K562 (cell line): ENCODE results near the gene PRSS22. TPM values are rescaled to one million over a fixed set of nuclear protein-coding genes. Genes with fewer than 3 reads are reported as not detected.

Experiments used
- BRF1 ChIP-seq: IDR thresholded peaks from 3 replicates; pipeline ENCODE4 v1.6.1; 2011; ENCODE audit warnings: borderline replicate concordance, mild to moderate bottlenecking; ENCODE audit not compliant: insufficient read length; ENCODE audit errors: extremely low read depth
- CREM ChIP-seq: IDR thresholded peaks from 2 replicates; pipeline ENCODE4 v1.6.1; 2014; ENCODE audit warnings: antibody characterized with exemption, low read depth
- DDX20 ChIP-seq: fragments of 450-650 bp; IDR thresholded peaks from 2 replicates; pipeline ENCODE4 v1.6.1; 2016; ENCODE audit warnings: missing genetic modification characterization, low read depth, mild to moderate bottlenecking, missing compliant biosample characterization, moderate library complexity
- HEY1 ChIP-seq: fragments of 250-450 bp; sonication (Bioruptor Pico); IDR thresholded peaks from 2 replicates; pipeline ENCODE4 v1.5.0; 2020; ENCODE audit warnings: mild to moderate bottlenecking, moderate library complexity, borderline replicate concordance
- HOXB6 ChIP-seq: fragments of 250-450 bp; sonication (Bioruptor Pico); IDR thresholded peaks from 2 replicates; pipeline ENCODE4 v1.5.1; 2022; ENCODE audit warnings: mild to moderate bottlenecking, borderline replicate concordance
- KLF1 ChIP-seq: fragments of 450-650 bp; IDR thresholded peaks from 2 replicates; pipeline ENCODE4 v1.6.1; 2016; ENCODE audit warnings: missing genetic modification characterization, missing compliant biosample characterization
- PHB2 ChIP-seq: fragments of 450-650 bp; IDR thresholded peaks from 2 replicates; pipeline ENCODE4 v1.6.1; 2017; ENCODE audit warnings: low read depth
- PHTF2 ChIP-seq: fragments of 250-450 bp; sonication (Bioruptor Pico); IDR thresholded peaks from 2 replicates; pipeline ENCODE4 v1.5.0; 2021; ENCODE audit warnings: mild to moderate bottlenecking
- SETDB1 ChIP-seq: IDR thresholded peaks from one replicate; pipeline ENCODE4 v1.6.1; 2012; ENCODE audit warnings: low read length, control low read depth, inconsistent platforms
- SIRT6 ChIP-seq: IDR thresholded peaks from one replicate; pipeline ENCODE4 v1.6.1; 2012; ENCODE audit warnings: low read depth, mild to moderate bottlenecking, control low read depth, inconsistent platforms, low read length, moderate library complexity
- SMAD3 ChIP-seq: fragments of 450-650 bp; formaldehyde crosslinking; conservative IDR thresholded peaks from 2 replicates; pipeline ENCODE4 v1.4.0; 2020; ENCODE audit warnings: mild to moderate bottlenecking
- U2AF1 ChIP-seq: fragments of 200-400 bp; formaldehyde crosslinking; optimal IDR thresholded peaks from 2 replicates; pipeline ENCODE3; 2017; ENCODE audit warnings: mild to moderate bottlenecking, low read depth, low read length, moderate library complexity
- ZNF431 ChIP-seq: sonication (generic); formaldehyde crosslinking; IDR thresholded peaks from 2 replicates; pipeline ENCODE4 v1.8.0; 2022; ENCODE audit warnings: mild to moderate bottlenecking, missing genetic modification reagents
- ZNF766 ChIP-seq: fragments of 200-800 bp; sonication (Bioruptor generic); conservative IDR thresholded peaks from 2 replicates; pipeline ENCODE4 v1.6.1; 2016; ENCODE audit warnings: missing genetic modification characterization, missing compliant biosample characterization
- polyA plus RNA-seq, 8 experiments: library from polyadenylated mRNA; depleted of rRNA in 4 of 8; stranded (reverse) in 5 of 8; unstranded in 3 of 8; fragments of >200 nt; fragmentation: Nextera tagmentation in 2 of 8; fragmentation: Illumina TruSeq in 1 of 8; extraction: Ambion mirVana in 2 of 8; extraction: Trizol in 1 of 8; gene quantifications; 2 replicates each; pipeline versions ENCODE4 v1.2.1 to v1.2.3, GENCODE V29; 2011 to 2014; ENCODE audit warnings: inconsistent platforms in 1 of 8, missing spikeins in 1 of 8
- total RNA-seq, 7 experiments: library from RNA; depleted of rRNA in 6 of 7; stranded (reverse); fragments of >200 nt in 6 of 7; fragmentation: Illumina TruSeq in 2 of 7; extraction: Trizol in 2 of 7; gene quantifications; 2 replicates each; pipeline versions ENCODE4 v1.2.1 to v1.2.3, GENCODE V29; 2011 to 2021; ENCODE audit warnings: low replicate concordance in 1 of 7
- TF ChIP-seq, protein P1 (sequence below): fragments of 200-600 bp; sonication (generic); IDR thresholded peaks from one replicate; pipeline ENCODE4 v1.6.1; 2012; ENCODE audit warnings: mild to moderate bottlenecking, low read depth, low read length, inconsistent platforms
- TF ChIP-seq, protein P2 (sequence below): IDR thresholded peaks from 2 replicates; pipeline ENCODE4 v1.6.1; 2016; ENCODE audit warnings: missing genetic modification characterization, missing compliant biosample characterization

The PRSS22 gene
- total and polyA plus RNA-seq, 9 of the 15 experiments (the other 6 are each of a cell fraction or from before 2014, with no cell fraction given) = 0.13 to 0.42 TPM; not detected in 7

DNA sequence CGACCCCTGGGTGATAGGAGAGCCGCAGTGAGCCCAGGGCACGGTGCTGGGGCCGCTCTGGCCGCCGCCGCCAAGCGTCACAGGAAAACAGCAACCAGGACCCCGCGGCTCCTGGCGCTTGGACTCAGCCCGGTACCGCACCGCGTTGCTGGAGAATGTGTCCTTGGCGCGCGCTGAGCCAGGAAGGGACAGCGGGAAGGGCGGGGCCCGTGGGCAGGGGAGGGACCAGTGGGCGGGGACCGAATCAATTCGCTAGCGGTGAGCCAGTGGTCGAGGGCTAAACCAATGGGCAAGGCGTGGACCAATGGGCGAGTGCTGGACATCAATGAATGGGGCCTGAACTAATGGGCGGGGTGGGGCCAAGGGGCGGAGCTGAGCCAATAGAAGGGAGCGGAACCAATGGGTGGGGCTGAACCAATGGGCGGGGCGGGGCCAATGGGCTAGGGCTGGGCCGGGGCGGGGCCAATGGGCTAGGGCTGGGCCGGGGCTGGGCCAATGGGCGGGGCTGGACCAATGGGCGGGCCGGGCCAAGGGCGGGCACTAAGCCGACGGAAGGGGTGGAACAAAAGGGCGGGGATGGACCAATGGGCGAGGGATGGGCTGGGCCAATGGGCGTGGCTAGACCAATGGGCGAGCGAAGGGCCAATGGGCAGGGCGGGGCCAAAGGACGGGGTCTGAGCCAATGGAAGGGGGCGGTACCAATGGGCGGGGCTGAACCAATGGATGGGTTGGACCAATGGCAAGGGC lies 47.4 kb upstream of the PRSS22 start (continued):
- TF ChIP-seq, protein P1, sequence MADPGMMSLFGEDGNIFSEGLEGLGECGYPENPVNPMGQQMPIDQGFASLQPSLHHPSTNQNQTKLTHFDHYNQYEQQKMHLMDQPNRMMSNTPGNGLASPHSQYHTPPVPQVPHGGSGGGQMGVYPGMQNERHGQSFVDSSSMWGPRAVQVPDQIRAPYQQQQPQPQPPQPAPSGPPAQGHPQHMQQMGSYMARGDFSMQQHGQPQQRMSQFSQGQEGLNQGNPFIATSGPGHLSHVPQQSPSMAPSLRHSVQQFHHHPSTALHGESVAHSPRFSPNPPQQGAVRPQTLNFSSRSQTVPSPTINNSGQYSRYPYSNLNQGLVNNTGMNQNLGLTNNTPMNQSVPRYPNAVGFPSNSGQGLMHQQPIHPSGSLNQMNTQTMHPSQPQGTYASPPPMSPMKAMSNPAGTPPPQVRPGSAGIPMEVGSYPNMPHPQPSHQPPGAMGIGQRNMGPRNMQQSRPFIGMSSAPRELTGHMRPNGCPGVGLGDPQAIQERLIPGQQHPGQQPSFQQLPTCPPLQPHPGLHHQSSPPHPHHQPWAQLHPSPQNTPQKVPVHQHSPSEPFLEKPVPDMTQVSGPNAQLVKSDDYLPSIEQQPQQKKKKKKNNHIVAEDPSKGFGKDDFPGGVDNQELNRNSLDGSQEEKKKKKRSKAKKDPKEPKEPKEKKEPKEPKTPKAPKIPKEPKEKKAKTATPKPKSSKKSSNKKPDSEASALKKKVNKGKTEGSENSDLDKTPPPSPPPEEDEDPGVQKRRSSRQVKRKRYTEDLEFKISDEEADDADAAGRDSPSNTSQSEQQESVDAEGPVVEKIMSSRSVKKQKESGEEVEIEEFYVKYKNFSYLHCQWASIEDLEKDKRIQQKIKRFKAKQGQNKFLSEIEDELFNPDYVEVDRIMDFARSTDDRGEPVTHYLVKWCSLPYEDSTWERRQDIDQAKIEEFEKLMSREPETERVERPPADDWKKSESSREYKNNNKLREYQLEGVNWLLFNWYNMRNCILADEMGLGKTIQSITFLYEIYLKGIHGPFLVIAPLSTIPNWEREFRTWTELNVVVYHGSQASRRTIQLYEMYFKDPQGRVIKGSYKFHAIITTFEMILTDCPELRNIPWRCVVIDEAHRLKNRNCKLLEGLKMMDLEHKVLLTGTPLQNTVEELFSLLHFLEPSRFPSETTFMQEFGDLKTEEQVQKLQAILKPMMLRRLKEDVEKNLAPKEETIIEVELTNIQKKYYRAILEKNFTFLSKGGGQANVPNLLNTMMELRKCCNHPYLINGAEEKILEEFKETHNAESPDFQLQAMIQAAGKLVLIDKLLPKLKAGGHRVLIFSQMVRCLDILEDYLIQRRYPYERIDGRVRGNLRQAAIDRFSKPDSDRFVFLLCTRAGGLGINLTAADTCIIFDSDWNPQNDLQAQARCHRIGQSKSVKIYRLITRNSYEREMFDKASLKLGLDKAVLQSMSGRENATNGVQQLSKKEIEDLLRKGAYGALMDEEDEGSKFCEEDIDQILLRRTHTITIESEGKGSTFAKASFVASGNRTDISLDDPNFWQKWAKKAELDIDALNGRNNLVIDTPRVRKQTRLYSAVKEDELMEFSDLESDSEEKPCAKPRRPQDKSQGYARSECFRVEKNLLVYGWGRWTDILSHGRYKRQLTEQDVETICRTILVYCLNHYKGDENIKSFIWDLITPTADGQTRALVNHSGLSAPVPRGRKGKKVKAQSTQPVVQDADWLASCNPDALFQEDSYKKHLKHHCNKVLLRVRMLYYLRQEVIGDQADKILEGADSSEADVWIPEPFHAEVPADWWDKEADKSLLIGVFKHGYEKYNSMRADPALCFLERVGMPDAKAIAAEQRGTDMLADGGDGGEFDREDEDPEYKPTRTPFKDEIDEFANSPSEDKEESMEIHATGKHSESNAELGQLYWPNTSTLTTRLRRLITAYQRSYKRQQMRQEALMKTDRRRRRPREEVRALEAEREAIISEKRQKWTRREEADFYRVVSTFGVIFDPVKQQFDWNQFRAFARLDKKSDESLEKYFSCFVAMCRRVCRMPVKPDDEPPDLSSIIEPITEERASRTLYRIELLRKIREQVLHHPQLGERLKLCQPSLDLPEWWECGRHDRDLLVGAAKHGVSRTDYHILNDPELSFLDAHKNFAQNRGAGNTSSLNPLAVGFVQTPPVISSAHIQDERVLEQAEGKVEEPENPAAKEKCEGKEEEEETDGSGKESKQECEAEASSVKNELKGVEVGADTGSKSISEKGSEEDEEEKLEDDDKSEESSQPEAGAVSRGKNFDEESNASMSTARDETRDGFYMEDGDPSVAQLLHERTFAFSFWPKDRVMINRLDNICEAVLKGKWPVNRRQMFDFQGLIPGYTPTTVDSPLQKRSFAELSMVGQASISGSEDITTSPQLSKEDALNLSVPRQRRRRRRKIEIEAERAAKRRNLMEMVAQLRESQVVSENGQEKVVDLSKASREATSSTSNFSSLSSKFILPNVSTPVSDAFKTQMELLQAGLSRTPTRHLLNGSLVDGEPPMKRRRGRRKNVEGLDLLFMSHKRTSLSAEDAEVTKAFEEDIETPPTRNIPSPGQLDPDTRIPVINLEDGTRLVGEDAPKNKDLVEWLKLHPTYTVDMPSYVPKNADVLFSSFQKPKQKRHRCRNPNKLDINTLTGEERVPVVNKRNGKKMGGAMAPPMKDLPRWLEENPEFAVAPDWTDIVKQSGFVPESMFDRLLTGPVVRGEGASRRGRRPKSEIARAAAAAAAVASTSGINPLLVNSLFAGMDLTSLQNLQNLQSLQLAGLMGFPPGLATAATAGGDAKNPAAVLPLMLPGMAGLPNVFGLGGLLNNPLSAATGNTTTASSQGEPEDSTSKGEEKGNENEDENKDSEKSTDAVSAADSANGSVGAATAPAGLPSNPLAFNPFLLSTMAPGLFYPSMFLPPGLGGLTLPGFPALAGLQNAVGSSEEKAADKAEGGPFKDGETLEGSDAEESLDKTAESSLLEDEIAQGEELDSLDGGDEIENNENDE = no peak
- TF ChIP-seq PHTF2 (CRISPR knock-in tag) = no peak
- TF ChIP-seq, protein P2, sequence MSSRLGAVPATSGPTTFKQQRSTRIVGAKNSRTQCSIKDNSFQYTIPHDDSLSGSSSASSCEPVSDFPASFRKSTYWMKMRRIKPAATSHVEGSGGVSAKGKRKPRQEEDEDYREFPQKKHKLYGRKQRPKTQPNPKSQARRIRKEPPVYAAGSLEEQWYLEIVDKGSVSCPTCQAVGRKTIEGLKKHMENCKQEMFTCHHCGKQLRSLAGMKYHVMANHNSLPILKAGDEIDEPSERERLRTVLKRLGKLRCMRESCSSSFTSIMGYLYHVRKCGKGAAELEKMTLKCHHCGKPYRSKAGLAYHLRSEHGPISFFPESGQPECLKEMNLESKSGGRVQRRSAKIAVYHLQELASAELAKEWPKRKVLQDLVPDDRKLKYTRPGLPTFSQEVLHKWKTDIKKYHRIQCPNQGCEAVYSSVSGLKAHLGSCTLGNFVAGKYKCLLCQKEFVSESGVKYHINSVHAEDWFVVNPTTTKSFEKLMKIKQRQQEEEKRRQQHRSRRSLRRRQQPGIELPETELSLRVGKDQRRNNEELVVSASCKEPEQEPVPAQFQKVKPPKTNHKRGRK (tag) = no peak
- TF ChIP-seq SMAD3 = 0 out of 2 replicates have a peak, but pooled peaks have one; percentile 50
- TF ChIP-seq PHB2 = no peak
- TF ChIP-seq KLF1 = no peak
- no peak for TF ChIP-seq SETDB1
- TF ChIP-seq HEY1 = no peak
- TF ChIP-seq ZNF766 = no peak
- TF ChIP-seq ZNF431 (CRISPR knock-in tag) = 0 out of 2 replicates have a peak, but pooled peaks have one; percentile 45
- TF ChIP-seq CREM = peak; percentile 74; the same call in 1 of the 2 replicates
- peak; percentile 89 for TF ChIP-seq U2AF1
- no peak for TF ChIP-seq DDX20 (tag)
- no peak for TF ChIP-seq BRF1
- no peak for TF ChIP-seq HOXB6 (CRISPR knock-in tag)
- TF ChIP-seq SIRT6 = no peak
